IMR-90 (cell line): ENCODE data around the gene BOLL. TPM values are rescaled to one million over a fixed set of nuclear protein-coding genes. Genes with fewer than 3 reads are reported as not detected.
A peak's percentile ranks its signal among the peaks of the same experiment; 100 is the strongest.

Source experiments
- ATAC-seq: fragments of 200-7000 bp; cut with Tn5 transposase; 2 replicates; pipeline ENCODE4 v1.9.1; 2020; ENCODE audit warnings: low read depth, mild to moderate bottlenecking, moderate library complexity
- BruUV-seq: library from RNA; stranded (reverse); fragments of 400-500 nt; replicated peaks from 2 replicates; lab custom pipeline; 2021; lab: Mats Ljungman, UMichigan
- CTCF ChIA-PET: fragments of 300-600 bp; formaldehyde crosslinking; extraction: SDS; loops from one replicate; lab custom pipeline; 2021; ENCODE audit warnings: antibody characterized with exemption; lab: Yijun Ruan, JAX
- POLR2A ChIA-PET: fragments of 300-600 bp; sonication (Branson Sonifier 250); formaldehyde crosslinking; loops from one replicate; lab custom pipeline; 2022; ENCODE audit warnings: antibody characterized with exemption; ENCODE audit not compliant: unreplicated experiment; lab: Charles Lee
- DNase-seq: peaks from one replicate; pipeline ENCODE4 v3.0.0; 2013
- H2AFZ ChIP-seq: replicated peaks from 2 replicates; pipeline ENCODE3; 2013; ENCODE audit warnings: low read length, mild to moderate bottlenecking; ENCODE audit not compliant: poor library complexity
- H2AK5ac ChIP-seq: 2 replicates; pipeline ENCODE4 v1.6.1; 2013; ENCODE audit warnings: low read depth, low read length, inconsistent platforms
- H2AK9ac ChIP-seq: replicated peaks from 2 replicates; pipeline ENCODE3; 2013; ENCODE audit warnings: mild to moderate bottlenecking, low read depth, low read length, moderate library complexity; ENCODE audit not compliant: poor library complexity
- H2BK120ac ChIP-seq: 2 replicates; pipeline ENCODE4 v1.6.1; 2013; ENCODE audit warnings: low read depth, low read length, inconsistent platforms
- H2BK15ac ChIP-seq: 3 replicates; pipeline ENCODE4 v1.6.1; 2013; ENCODE audit warnings: low read depth, low read length, inconsistent platforms
- H2BK20ac ChIP-seq: 2 replicates; pipeline ENCODE4 v1.6.1; 2013; ENCODE audit warnings: low read depth, mild to moderate bottlenecking, inconsistent platforms, low read length, moderate library complexity
- H2BK5ac ChIP-seq: 2 replicates; pipeline ENCODE4 v1.6.1; 2013; ENCODE audit warnings: mild to moderate bottlenecking, low read depth, low read length, inconsistent platforms; ENCODE audit not compliant: poor library complexity, severe bottlenecking
- H3K14ac ChIP-seq: replicated peaks from 2 replicates; pipeline ENCODE4 v1.6.1; 2013; ENCODE audit warnings: low read depth, low read length, inconsistent platforms
- H3K18ac ChIP-seq: 2 replicates; pipeline ENCODE4 v1.6.1; 2013; ENCODE audit warnings: low read depth, low read length, control low read depth
- H3K23ac ChIP-seq: 2 replicates; pipeline ENCODE4 v1.6.1; 2013; ENCODE audit warnings: low read depth, low read length, inconsistent platforms
- H3K27ac ChIP-seq: 2 replicates; pipeline ENCODE4 v1.5.1; 2013; ENCODE audit warnings: mild to moderate bottlenecking, control low read depth, low read length; ENCODE audit not compliant: insufficient read depth
- H3K27me3 ChIP-seq: 2 replicates; pipeline ENCODE4 v1.6.1; 2013; ENCODE audit warnings: low read length; ENCODE audit not compliant: control insufficient read depth, insufficient read depth
- H3K36me3 ChIP-seq: 2 replicates; pipeline ENCODE4 v1.6.1; 2013; ENCODE audit warnings: low read length, mixed read lengths; ENCODE audit not compliant: control insufficient read depth, insufficient read depth
- H3K4ac ChIP-seq: 2 replicates; pipeline ENCODE4 v1.6.1; 2013; ENCODE audit warnings: low read depth, low read length, inconsistent platforms
- H3K4me1 ChIP-seq: 2 replicates; pipeline ENCODE4 v1.6.1; 2013; ENCODE audit warnings: low read length, mixed read lengths; ENCODE audit not compliant: control insufficient read depth, insufficient read depth
- H3K4me2 ChIP-seq: 2 replicates; pipeline ENCODE4 v1.6.1; 2013; ENCODE audit warnings: low read depth, mild to moderate bottlenecking, control low read depth, low read length, moderate library complexity
- H3K4me3 ChIP-seq: 2 replicates; pipeline ENCODE4 v1.5.1; 2013; ENCODE audit warnings: low read depth, mild to moderate bottlenecking, control low read depth, low read length, moderate library complexity; ENCODE audit not compliant: insufficient read depth
- H3K56ac ChIP-seq: 2 replicates; pipeline ENCODE4 v1.6.1; 2013; ENCODE audit warnings: low read length, inconsistent platforms; ENCODE audit not compliant: insufficient read depth; ENCODE audit errors: extremely low read depth
- H3K79me1 ChIP-seq, 2 experiments: 2 replicates each; pipeline ENCODE4 v1.6.1; 2013; ENCODE audit warnings: low read length in 2 of 2, inconsistent platforms in 1 of 2, low read depth in 1 of 2
- H3K9ac ChIP-seq: 2 replicates; pipeline ENCODE4 v1.6.1; 2013; ENCODE audit warnings: low read depth, low read length, control low read depth
- H3K9me1 ChIP-seq: 2 replicates; pipeline ENCODE4 v1.6.1; 2013; ENCODE audit warnings: low read length, inconsistent platforms; ENCODE audit not compliant: insufficient read depth
- H3K9me3 ChIP-seq: 2 replicates; pipeline ENCODE4 v1.6.1; 2013; ENCODE audit warnings: low read length; ENCODE audit not compliant: control insufficient read depth, insufficient read depth
- H4K20me1 ChIP-seq: 2 replicates; pipeline ENCODE4 v1.6.1; 2013; ENCODE audit warnings: low read length, inconsistent platforms; ENCODE audit not compliant: insufficient read depth
- H4K5ac ChIP-seq: 2 replicates; pipeline ENCODE4 v1.6.1; 2013; ENCODE audit warnings: mild to moderate bottlenecking, low read depth, low read length, control low read depth
- H4K8ac ChIP-seq, 2 experiments: 2 replicates each; pipeline ENCODE4 v1.6.1; 2013; ENCODE audit warnings: low read depth in 2 of 2, low read length in 2 of 2, control low read depth in 1 of 2, inconsistent platforms in 1 of 2
- H4K91ac ChIP-seq: 2 replicates; pipeline ENCODE4 v1.6.1; 2013; ENCODE audit warnings: low read depth, low read length, inconsistent platforms; ENCODE audit not compliant: insufficient read depth
- FOS ChIP-seq: fragments of 150-350 bp; IDR thresholded peaks from 2 replicates; pipeline ENCODE4 v1.6.1; 2016; ENCODE audit warnings: low read depth, low read length
- MAFK ChIP-seq: IDR thresholded peaks from 2 replicates; pipeline ENCODE4 v1.6.1; 2012; ENCODE audit warnings: low read depth, low read length, improper control_type of control experiment
- MAZ ChIP-seq: IDR thresholded peaks from 2 replicates; pipeline ENCODE4 v1.6.1; 2012; ENCODE audit warnings: low read depth, mild to moderate bottlenecking, low read length, improper control_type of control experiment, moderate library complexity, borderline replicate concordance
- NFE2L2 ChIP-seq: fragments of 150-350 bp; IDR thresholded peaks from 2 replicates; pipeline ENCODE4 v1.6.1; 2016; ENCODE audit warnings: low read depth, mild to moderate bottlenecking, low read length
- RCOR1 ChIP-seq: IDR thresholded peaks from 2 replicates; pipeline ENCODE4 v1.6.1; 2012; ENCODE audit warnings: mild to moderate bottlenecking, low read length, improper control_type of control experiment; ENCODE audit not compliant: insufficient replicate concordance
- WGBS, 2 experiments: methylation state at CpG; one replicate each; pipeline versions ENCODE4 v1.1.5 to v1.1.7; 2013; ENCODE audit warnings: missing lambda C conversion rate in 2 of 2; ENCODE audit not compliant: insufficient read length in 1 of 2; ENCODE audit errors: extremely low coverage in 2 of 2; 5-methylcytosine and 5-hydroxymethylcytosine counted together
- dilution Hi-C: fragments of 300-500 bp; cut with HindIII; formaldehyde crosslinking; loops from one replicate; pipeline ENCODE4 v1.14.3; 2018; ENCODE audit warnings: low sequenced_read_pairs; ENCODE audit not compliant: unreplicated experiment
- in situ Hi-C: fragments of 300-500 bp; cut with MboI; formaldehyde crosslinking; loops from 3 replicates; pipeline ENCODE4 v1.14.3; 2019; ENCODE audit warnings: low sequenced_read_pairs, inconsistent platforms, mixed read lengths
- intact Hi-C: fragments of 100-400 bp; cut with micrococcal nuclease; formaldehyde crosslinking; loops from 2 replicates; pipeline ENCODE4 v1.10.0; 2022
- polyA plus RNA-seq, 3 experiments: library from polyadenylated mRNA; depleted of rRNA; stranded (reverse); fragments of >200 nt; gene quantifications; 2 replicates each; pipeline ENCODE4 v1.2.3, GENCODE V29; 2012; ENCODE audit warnings: low replicate concordance in 1 of 3
- total RNA-seq: library from RNA; depleted of rRNA; stranded (reverse); fragments of >200 nt; gene quantifications from 2 replicates; pipeline ENCODE4 v1.2.3, GENCODE V29; 2012

The BOLL gene
- total and polyA plus RNA-seq, 2 of the 4 experiments (the other 2 are of a cell fraction) = not detected

- dilution Hi-C loops = no loop called here
- H3K9ac ChIP-seq = no peak within 1 kb of the TSS
- no TSS peak for BruUV-seq
- 0% methylated on average over 34 of the region's 50 CpGs; no CpG with 5 or more reads in 1 of the 2 experiments for WGBS, 2 experiments
- no peak within 1 kb of the TSS for H2BK20ac ChIP-seq
- peak within 1 kb of the TSS; percentile 93 for H2AFZ ChIP-seq
- ChIA-PET CTCF (interaction anchor here (1.0 to 1.4 kb wide), 3 partner anchors 9 to 492 kb away, joined by 3 read pairs; no protein-coding TSS in a partner anchor), POLR2A (no interaction called here)
- no peak within 1 kb of the TSS for H2BK120ac ChIP-seq
- no peak within 1 kb of the TSS for H2AK9ac ChIP-seq
- H3K36me3 ChIP-seq = no peaks in the 10 kb centered on the region
- H3K18ac ChIP-seq = no peak within 1 kb of the TSS
- no peak within 1 kb of the TSS for H3K56ac ChIP-seq
- no peak within 1 kb of the TSS for H2BK5ac ChIP-seq
- no peak within 1 kb of the TSS for H4K91ac ChIP-seq
- H3K9me3 ChIP-seq = no peaks in the 10 kb centered on the region
- H3K4ac ChIP-seq = no peak within 1 kb of the TSS
- H3K14ac ChIP-seq = no peak within 1 kb of the TSS
- TF ChIP-seq NFE2L2 = no peak
- TF ChIP-seq MAFK = no peak
- TF ChIP-seq FOS = peak; percentile 26; the same call in 1 of the 2 replicates
- no peak for TF ChIP-seq RCOR1
- TF ChIP-seq MAZ = peak; percentile 53; the same call in 1 of the 2 replicates
- peak within 1 kb of the TSS; percentile 62 for H3K4me3 ChIP-seq
- peak within 1 kb of the TSS; percentile 87 for H3K4me2 ChIP-seq
- H4K8ac ChIP-seq = no peak within 1 kb of the TSS
- intact Hi-C loops = loop anchor here (2.0 to 5.0 kb wide), 2 partner anchors 103 to 183 kb away; no protein-coding TSS in a partner anchor
- no peaks in the 10 kb centered on the region for H3K4me1 ChIP-seq
- in situ Hi-C loops = loop anchor here (5.0 to 10.0 kb wide), 3 partner anchors 251 to 493 kb away; no protein-coding TSS in a partner anchor
- H3K27ac ChIP-seq = no peak within 1 kb of the TSS
- H2AK5ac ChIP-seq = no peak within 1 kb of the TSS
- H2BK15ac ChIP-seq = no peak within 1 kb of the TSS
- peak; percentile 87 for DNase-seq
- no peaks in the 10 kb centered on the region for H3K79me1 ChIP-seq
- H4K5ac ChIP-seq = no peak within 1 kb of the TSS
- H3K9me1 ChIP-seq = no peaks in the 10 kb centered on the region
- H3K23ac ChIP-seq = peak within 1 kb of the TSS; percentile 80
- peak; percentile 99 for ATAC-seq
- H4K20me1 ChIP-seq = no peaks in the 10 kb centered on the region
- H3K27me3 ChIP-seq = peaks cover 19% of the 10 kb centered on the region
Observed at GRCh38 chr2:197804049-197804757, 19.1 kb upstream of the BOLL start, which contains the start of gene PLCL1. TSS of gene PLCL1 (plus strand) at chr2:197804593.
